Epithelial cell of proximal tubule (primary cell): ENCODE results near the gene TMED4. TPM values are rescaled to one million over a fixed set of nuclear protein-coding genes. Genes with fewer than 3 reads are reported as not detected.

Source experiments
- DNase-seq: peaks from one replicate; pipeline ENCODE4 v3.0.0-alpha.2; 2011; ENCODE audit warnings: low read depth
- H3K4me3 ChIP-seq: 2 replicates; pipeline ENCODE4 v1.5.1; 2011; ENCODE audit warnings: low read depth, mild to moderate bottlenecking, low read length
- CTCF ChIP-seq: conservative IDR thresholded peaks from 2 replicates; pipeline ENCODE4 v1.5.1; 2012; ENCODE audit warnings: low read depth, mild to moderate bottlenecking, low read length
- total RNA-seq: library from RNA; depleted of rRNA; stranded (reverse); fragments of >200 nt; gene quantifications from 2 replicates; pipeline ENCODE4 v1.2.3, GENCODE V29; 2015

TMED4 gene
- total RNA-seq, 1 donor from 2014 or later, result 167 TPM

- no peak for TF ChIP-seq CTCF
- DNase-seq, result no peak
- H3K4me3 ChIP-seq, result no peak overlapping the region
These were observed 42.3 kb upstream of the TMED4 start for GRCh38 chr7:44624318-44624717.

- TF ChIP-seq CTCF, result no peak
- no peak for DNase-seq
- H3K4me3 ChIP-seq, result no peak overlapping the region
These were observed 40.5 kb upstream of the TMED4 start for GRCh38 chr7:44622342-44623151.

GRCh38 chr7:44621750-44622103, 39.7 kb upstream of the TMED4 start:
- no peak for TF ChIP-seq CTCF
- H3K4me3 ChIP-seq, result no peak overlapping the region
- DNase-seq, result no peak

- DNase-seq, result no peak
- H3K4me3 ChIP-seq, result no peak overlapping the region
- no peak for TF ChIP-seq CTCF
These were observed 39.2 kb upstream of the TMED4 start for GRCh38 chr7:44621034-44621749.

- DNase-seq, result peak; percentile 82
- peak overlapping the region; percentile 19 for H3K4me3 ChIP-seq
- TF ChIP-seq CTCF, result no peak
These were observed 36.7 kb upstream of the TMED4 start for GRCh38 chr7:44618753-44619152.

GRCh38 chr7:44618045-44618444, 36.0 kb upstream of the TMED4 start:
- H3K4me3 ChIP-seq, result peak overlapping the region; percentile 19
- no peak for TF ChIP-seq CTCF
- no peak for DNase-seq
